ENCODE measurements around the gene LRRC23.

Gene LRRC23

GRCh38 chr12:6925540-6926279 lies 21.1 kb downstream of the LRRC23 start:
- peak; percentile 66 for DNase-seq (ENCODE audit: low read depth)

- DNase-seq (ENCODE audit: low read depth), result peak; percentile 73
These were observed 22.9 kb downstream of the LRRC23 start, which contains the start of gene ATN1 for GRCh38 chr12:6927379-6928021. TSS of gene ATN1 (plus strand) at chr12:6927959. CDS start at chr12:6934002, 6,043 bp downstream.

- DNase-seq (ENCODE audit: low read depth), result no peak
These were observed 23.5 kb downstream of the LRRC23 start for GRCh38 chr12:6928022-6928702.

- DNase-seq (ENCODE audit: low read depth), result no peak
These were observed 24.2 kb downstream of the LRRC23 start for GRCh38 chr12:6928703-6929407.

- DNase-seq (ENCODE audit: low read depth), result no peak
These were observed 25.1 kb downstream of the LRRC23 start for GRCh38 chr12:6929466-6930452.

GRCh38 chr12:6932766-6933165 lies 28.1 kb downstream of the LRRC23 start:
- no peak for DNase-seq (ENCODE audit: low read depth)

GRCh38 chr12:6934110-6934509 lies 29.5 kb downstream of the LRRC23 start:
- DNase-seq (ENCODE audit: low read depth), result peak; percentile 46

- peak; percentile 41 for DNase-seq (ENCODE audit: low read depth)
These were observed 31.0 kb downstream of the LRRC23 start for GRCh38 chr12:6935371-6936193.

GRCh38 chr12:6936194-6936635 lies 31.6 kb downstream of the LRRC23 start:
- no peak for DNase-seq (ENCODE audit: low read depth)

GRCh38 chr12:6936636-6937480 lies 32.2 kb downstream of the LRRC23 start:
- no peak for DNase-seq (ENCODE audit: low read depth)

- peak; percentile 93 for DNase-seq (ENCODE audit: low read depth)
These were observed 33.1 kb downstream of the LRRC23 start for GRCh38 chr12:6937481-6938352.

GRCh38 chr12:6938353-6939190 lies 34.0 kb downstream of the LRRC23 start:
- DNase-seq (ENCODE audit: low read depth), result no peak

- no peak for DNase-seq (ENCODE audit: low read depth)
These were observed 34.5 kb downstream of the LRRC23 start for GRCh38 chr12:6939191-6939540.

GRCh38 chr12:6941267-6941666 lies 36.6 kb downstream of the LRRC23 start:
- no peak for DNase-seq (ENCODE audit: low read depth)

GRCh38 chr12:6941782-6942181 lies 37.2 kb downstream of the LRRC23 start:
- DNase-seq (ENCODE audit: low read depth), result no peak

GRCh38 chr12:6942331-6942665 lies 37.7 kb downstream of the LRRC23 start:
- no peak for DNase-seq (ENCODE audit: low read depth)

GRCh38 chr12:6943389-6943721 lies 38.7 kb downstream of the LRRC23 start:
- DNase-seq (ENCODE audit: low read depth), result peak; percentile 96

All from iris pigment epithelial cell (primary cell).